IMR-90 (cell line): ENCODE data around the gene BLOC1S2.

Experiments used
- RAD21 ChIP-seq: IDR thresholded peaks from 2 replicates; pipeline ENCODE4 v1.6.1; 2012; ENCODE audit warnings: low read length, improper control_type of control experiment
- SMC3 ChIP-seq: fragments of 150-350 bp; IDR thresholded peaks from 2 replicates; pipeline ENCODE4 v1.6.1; 2016; ENCODE audit warnings: low read depth, mild to moderate bottlenecking, antibody characterized with exemption, low read length, moderate library complexity

- TF ChIP-seq SMC3 (no peak), RAD21 (no peak)
Measured at GRCh38 chr10:100311298-100311697, 24.8 kb upstream of the BLOC1S2 start.
